AG04449 (cell line): Measurements from ENCODE around the gene BRIP1.
A peak's percentile ranks its signal among the peaks of the same experiment; 100 is the strongest.

ENCODE experiments used
- CTCF ChIA-PET: fragments of 350-600 bp; formaldehyde crosslinking; extraction: SDS; loops from one replicate; lab custom pipeline; 2021; ENCODE audit warnings: antibody characterized with exemption; lab: Yijun Ruan, JAX
- POLR2A ChIA-PET: fragments of 400-600, 350-600 bp; formaldehyde crosslinking; extraction: SDS; loops from one replicate; lab custom pipeline; 2020; ENCODE audit warnings: antibody characterized with exemption, inconsistent platforms; lab: Yijun Ruan, JAX
- DNase-seq: peaks from one replicate; pipeline ENCODE4 v3.0.0-alpha.2; 2010; ENCODE audit warnings: low read depth, low spot score
- H3K4me3 ChIP-seq: 2 replicates; pipeline ENCODE4 v1.5.1; 2011; ENCODE audit warnings: low read depth, mild to moderate bottlenecking, control low read depth, low read length
- TF ChIP-seq, protein P1 (sequence below): IDR thresholded peaks from one replicate; pipeline ENCODE4 v1.5.1; 2011; ENCODE audit warnings: mild to moderate bottlenecking, moderate library complexity, low read length, control low read depth, inconsistent platforms; ENCODE audit not compliant: insufficient read depth; ENCODE audit errors: missing control alignments

Gene BRIP1

DNA sequence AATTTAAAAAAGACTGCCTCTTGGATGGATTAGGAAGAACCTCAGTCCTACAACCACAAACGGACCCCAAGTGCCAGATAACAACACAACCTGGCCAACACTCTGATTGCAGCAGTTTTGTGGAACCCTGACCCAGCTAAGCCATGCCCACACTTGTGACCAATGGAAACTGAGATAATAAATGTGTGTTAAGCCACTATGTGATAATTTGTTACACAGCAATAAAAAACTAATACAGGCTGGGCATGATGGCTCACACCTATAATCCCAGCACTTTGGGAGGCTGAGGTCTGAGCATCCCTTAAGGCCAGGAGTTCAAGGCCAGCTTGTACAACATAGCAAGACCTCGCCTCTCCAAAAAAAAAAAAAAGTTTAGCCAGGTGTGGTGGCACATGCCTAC lies 127.5 kb downstream of the BRIP1 start:
- ChIA-PET POLR2A (no interaction called here), CTCF (no interaction called here)
- DNase-seq = no peak
- H3K4me3 ChIP-seq = no peak overlapping the region
- TF ChIP-seq, protein P1, sequence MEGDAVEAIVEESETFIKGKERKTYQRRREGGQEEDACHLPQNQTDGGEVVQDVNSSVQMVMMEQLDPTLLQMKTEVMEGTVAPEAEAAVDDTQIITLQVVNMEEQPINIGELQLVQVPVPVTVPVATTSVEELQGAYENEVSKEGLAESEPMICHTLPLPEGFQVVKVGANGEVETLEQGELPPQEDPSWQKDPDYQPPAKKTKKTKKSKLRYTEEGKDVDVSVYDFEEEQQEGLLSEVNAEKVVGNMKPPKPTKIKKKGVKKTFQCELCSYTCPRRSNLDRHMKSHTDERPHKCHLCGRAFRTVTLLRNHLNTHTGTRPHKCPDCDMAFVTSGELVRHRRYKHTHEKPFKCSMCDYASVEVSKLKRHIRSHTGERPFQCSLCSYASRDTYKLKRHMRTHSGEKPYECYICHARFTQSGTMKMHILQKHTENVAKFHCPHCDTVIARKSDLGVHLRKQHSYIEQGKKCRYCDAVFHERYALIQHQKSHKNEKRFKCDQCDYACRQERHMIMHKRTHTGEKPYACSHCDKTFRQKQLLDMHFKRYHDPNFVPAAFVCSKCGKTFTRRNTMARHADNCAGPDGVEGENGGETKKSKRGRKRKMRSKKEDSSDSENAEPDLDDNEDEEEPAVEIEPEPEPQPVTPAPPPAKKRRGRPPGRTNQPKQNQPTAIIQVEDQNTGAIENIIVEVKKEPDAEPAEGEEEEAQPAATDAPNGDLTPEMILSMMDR = no peak

DNA sequence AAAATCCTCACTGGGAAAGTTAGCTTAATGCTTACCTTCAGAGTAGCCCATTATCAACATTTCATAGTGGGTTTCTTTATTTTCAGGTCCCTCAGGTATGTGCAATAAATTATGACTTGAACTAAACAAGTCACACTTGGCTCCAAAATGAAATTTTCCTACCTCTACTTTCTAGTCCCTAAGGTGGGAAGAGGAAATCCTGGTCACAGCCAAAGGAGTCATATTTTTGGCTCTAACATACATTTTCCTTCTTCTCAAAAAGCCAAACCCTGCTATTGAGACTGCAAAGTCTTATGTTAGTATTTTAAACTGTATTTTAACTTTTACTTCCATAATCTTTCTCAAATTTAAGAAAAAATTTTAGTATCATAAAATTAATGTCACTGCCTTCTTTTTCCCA lies 128.9 kb downstream of the BRIP1 start:
- TF ChIP-seq, protein P1 = no peak
- ChIA-PET POLR2A (no interaction called here), CTCF (no interaction called here)
- no peak for DNase-seq
- no peak overlapping the region for H3K4me3 ChIP-seq

DNA sequence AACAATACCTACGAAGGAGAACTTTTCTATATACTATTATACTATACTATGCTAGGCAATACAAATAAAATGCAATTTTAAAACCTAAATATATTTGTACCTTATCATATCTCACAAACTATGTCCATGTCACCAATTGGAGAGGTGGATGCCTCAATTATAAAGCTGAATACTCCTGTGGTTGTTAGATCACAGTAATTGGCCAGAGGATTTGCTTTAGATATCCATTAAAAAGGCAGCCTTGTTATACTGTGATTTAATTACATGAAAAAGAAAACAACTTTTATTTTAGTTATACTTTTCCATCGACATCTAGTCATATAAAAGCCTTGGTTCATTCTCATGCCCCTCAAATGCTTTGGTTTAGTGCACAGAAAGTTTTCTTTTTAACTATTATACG lies 129.3 kb downstream of the BRIP1 start:
- POLR2A ChIA-PET = no interaction called here
- H3K4me3 ChIP-seq = no peak overlapping the region
- no peak for DNase-seq
- TF ChIP-seq, protein P1 = no peak
- CTCF ChIA-PET = no interaction called here

GRCh38 chr17:61733021-61733420 lies 130.3 kb downstream of the BRIP1 start:
- ChIA-PET POLR2A (no interaction called here), CTCF (no interaction called here)
- TF ChIP-seq, protein P1 = no peak
- H3K4me3 ChIP-seq = no peak overlapping the region
- DNase-seq = no peak

GRCh38 chr17:61732169-61732568 lies 131.2 kb downstream of the BRIP1 start:
- DNase-seq = no peak
- no peak overlapping the region for H3K4me3 ChIP-seq
- TF ChIP-seq, protein P1 = no peak
- POLR2A ChIA-PET = no interaction called here
- CTCF ChIA-PET = interaction anchor here (0.8 kb wide), 1 partner anchor 18 kb away, joined by 3 read pairs; no protein-coding TSS in a partner anchor

DNA sequence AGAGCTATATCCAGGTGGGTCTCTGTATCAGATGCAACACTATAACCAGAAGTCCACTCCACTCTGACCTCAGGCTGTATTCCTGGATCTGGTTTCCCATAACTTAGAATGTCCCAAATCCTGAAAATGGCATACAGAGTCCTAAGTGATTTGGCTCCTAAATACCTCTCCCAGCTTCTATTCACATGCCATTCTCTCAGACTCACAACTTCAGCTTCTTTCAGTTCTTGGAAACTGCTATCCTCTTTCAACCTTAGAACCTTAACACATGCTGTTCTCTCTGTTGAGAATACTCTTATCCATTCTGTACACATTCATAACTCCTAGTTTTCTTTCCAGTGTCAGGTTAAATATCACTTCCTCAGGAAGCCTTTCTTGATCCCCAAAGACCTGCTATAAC lies 132.0 kb downstream of the BRIP1 start:
- H3K4me3 ChIP-seq = no peak overlapping the region
- TF ChIP-seq, protein P1 = no peak
- peak; percentile 1 for DNase-seq
- ChIA-PET CTCF (no interaction called here), POLR2A (no interaction called here)
